Colonic mucosa (tissue), 4 donors: ENCODE measurements around the gene FGF3. TPM values are rescaled to one million over a fixed set of nuclear protein-coding genes. Genes with fewer than 3 reads are reported as not detected.

ENCODE experiments used
- DNase-seq: peaks from one replicate; pipeline ENCODE4 v3.0.0-alpha.2; 2020
- H3K27ac ChIP-seq: fragments of 200-600 bp; one replicate; pipeline ENCODE4 v1.8.0; 2021
- H3K27me3 ChIP-seq: fragments of 200-600 bp; one replicate; pipeline ENCODE4 v1.8.0; 2021
- H3K36me3 ChIP-seq: fragments of 200-600 bp; one replicate; pipeline ENCODE4 v1.8.0; 2021
- H3K4me1 ChIP-seq: fragments of 200-600 bp; one replicate; pipeline ENCODE4 v1.8.0; 2021; ENCODE audit warnings: mild to moderate bottlenecking
- H3K4me3 ChIP-seq: fragments of 200-600 bp; one replicate; pipeline ENCODE4 v1.8.0; 2021
- H3K9ac ChIP-seq, 2 donors: one replicate each; pipeline ENCODE4 v1.7.0; 2013; ENCODE audit warnings: control low read depth in 2 of 2, low read depth in 2 of 2, low read length in 2 of 2
- H3K9me3 ChIP-seq: fragments of 200-600 bp; one replicate; pipeline ENCODE4 v1.8.0; 2021
- intact Hi-C: fragments of 100-400 bp; cut with DNase I; formaldehyde crosslinking; loops from one replicate; pipeline ENCODE4 v1.14.1; 2022
- total RNA-seq, 2 donors: library from RNA; stranded (reverse); fragmentation: NEBNext Ultra II Directional in 1 of 2; extraction: Animal tissue kit (Norgen Biotek cat#: 25700) in 1 of 2; gene quantifications; one replicate each; pipeline ENCODE4 v1.2.1, GENCODE V29; 2021
- TF ChIP-seq, protein P1 (sequence below): fragments of 200-600 bp; IDR thresholded peaks from one replicate; pipeline ENCODE4 v1.8.0; 2022; ENCODE audit warnings: antibody characterized with exemption, mild to moderate bottlenecking
- donor health status: healthy.
- donor health status: DM: no; HTN: no; CAD: no.
- donor health status: DM: no; HTN: no; CAD: no.

FGF3 gene
- total RNA-seq, 2 donors from 2014 or later, result not detected

GRCh38 chr11:69825941-69826340, 6.7 kb upstream of the FGF3 start:
- Histone ChIP-seq H3K27ac (no peak overlapping the region), H3K4me1 (no peaks in the 10 kb centered on the region), H3K27me3 (no peaks in the 10 kb centered on the region), H3K9ac (no peak overlapping the region), H3K9me3 (no peaks in the 10 kb centered on the region), H3K36me3 (no peaks in the 10 kb centered on the region), H3K4me3 (no peak overlapping the region)
- no peak for DNase-seq
- intact Hi-C loops, result no loop called here
- TF ChIP-seq, protein P1, sequence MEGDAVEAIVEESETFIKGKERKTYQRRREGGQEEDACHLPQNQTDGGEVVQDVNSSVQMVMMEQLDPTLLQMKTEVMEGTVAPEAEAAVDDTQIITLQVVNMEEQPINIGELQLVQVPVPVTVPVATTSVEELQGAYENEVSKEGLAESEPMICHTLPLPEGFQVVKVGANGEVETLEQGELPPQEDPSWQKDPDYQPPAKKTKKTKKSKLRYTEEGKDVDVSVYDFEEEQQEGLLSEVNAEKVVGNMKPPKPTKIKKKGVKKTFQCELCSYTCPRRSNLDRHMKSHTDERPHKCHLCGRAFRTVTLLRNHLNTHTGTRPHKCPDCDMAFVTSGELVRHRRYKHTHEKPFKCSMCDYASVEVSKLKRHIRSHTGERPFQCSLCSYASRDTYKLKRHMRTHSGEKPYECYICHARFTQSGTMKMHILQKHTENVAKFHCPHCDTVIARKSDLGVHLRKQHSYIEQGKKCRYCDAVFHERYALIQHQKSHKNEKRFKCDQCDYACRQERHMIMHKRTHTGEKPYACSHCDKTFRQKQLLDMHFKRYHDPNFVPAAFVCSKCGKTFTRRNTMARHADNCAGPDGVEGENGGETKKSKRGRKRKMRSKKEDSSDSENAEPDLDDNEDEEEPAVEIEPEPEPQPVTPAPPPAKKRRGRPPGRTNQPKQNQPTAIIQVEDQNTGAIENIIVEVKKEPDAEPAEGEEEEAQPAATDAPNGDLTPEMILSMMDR, result no peak

DNA sequence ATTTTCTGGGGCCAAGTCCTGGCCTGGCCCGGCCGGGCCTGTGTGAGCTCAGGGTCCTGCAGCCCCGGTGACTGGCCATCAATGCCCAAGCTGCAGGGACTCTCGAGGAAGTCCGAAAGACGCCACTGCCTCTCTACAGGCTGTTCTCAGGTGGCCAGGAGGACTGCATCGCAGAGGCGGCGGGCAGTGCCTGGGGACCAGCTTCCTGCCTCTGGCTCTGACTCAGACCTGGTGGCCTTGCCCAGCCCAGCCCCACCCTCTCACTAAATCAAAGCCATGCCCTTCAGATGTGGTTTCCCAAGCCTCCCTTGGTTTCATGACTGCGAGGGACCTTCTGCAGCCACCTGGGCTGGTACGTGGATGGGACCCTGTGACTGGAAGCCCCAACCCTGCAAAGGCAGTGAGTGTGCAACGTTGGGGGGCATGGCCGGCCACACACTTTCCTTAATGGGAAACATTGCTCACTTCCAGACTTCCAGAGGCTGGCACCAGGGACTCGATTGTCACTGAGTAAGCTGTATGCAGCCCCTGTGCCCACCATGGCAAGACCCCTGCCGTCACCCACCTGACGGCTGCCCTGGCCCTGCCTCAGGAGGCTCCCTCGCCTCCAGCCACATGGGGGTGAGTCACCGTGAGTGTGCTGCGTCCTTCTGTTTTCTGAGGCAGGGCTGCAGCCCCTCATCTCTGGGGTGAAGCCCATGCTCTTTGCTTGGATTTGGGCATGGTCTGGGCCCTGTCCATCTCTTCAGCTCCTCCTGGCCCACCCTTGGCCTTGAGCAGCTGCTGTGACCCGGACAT, 6.0 kb upstream of the FGF3 start:
- peaks cover 6% of the 10 kb centered on the region for H3K27me3 ChIP-seq
- TF ChIP-seq, protein P1, result no peak

DNA sequence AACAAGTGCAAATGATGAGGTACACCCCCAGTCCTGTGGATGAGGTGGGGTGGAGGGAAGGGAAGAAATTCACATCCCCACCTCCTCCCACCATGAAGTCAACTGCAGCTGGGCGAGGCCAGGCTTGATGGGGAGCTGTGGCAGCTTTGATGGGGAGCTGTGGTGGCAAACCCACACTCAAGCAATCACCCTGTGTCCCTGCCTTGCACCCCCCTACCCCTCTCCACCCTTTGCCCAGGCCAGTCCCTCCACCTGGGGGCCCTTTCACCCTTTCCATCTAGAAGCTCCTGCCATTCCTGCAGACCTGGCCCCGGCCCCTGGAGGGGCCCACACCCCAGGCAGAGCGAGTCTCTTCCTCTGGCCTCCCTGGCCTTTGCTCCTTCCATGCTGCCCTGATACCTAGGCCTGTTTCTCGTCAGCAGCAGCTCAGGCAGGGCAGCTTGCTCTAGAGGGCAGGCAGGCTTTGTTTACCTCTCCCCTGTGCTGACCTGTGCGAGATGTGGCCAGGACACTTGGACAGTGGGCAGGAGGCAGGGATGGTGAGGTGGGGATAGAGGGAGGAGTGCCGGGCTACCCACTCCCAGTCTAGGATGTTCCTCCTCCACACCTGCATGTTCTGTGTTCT, 4.5 kb upstream of the FGF3 start:
- no peak overlapping the region for H3K27ac ChIP-seq

More for the DNA sequence above, 6.0 kb upstream of the FGF3 start:
- Histone ChIP-seq H3K4me3 (no peak overlapping the region), H3K9ac (no peak overlapping the region), H3K9me3 (no peaks in the 10 kb centered on the region), H3K4me1 (no peaks in the 10 kb centered on the region), H3K27ac (no peak overlapping the region), H3K36me3 (no peaks in the 10 kb centered on the region)
- DNase-seq, result peak; percentile 53
- intact Hi-C loops, result no loop called here

DNA sequence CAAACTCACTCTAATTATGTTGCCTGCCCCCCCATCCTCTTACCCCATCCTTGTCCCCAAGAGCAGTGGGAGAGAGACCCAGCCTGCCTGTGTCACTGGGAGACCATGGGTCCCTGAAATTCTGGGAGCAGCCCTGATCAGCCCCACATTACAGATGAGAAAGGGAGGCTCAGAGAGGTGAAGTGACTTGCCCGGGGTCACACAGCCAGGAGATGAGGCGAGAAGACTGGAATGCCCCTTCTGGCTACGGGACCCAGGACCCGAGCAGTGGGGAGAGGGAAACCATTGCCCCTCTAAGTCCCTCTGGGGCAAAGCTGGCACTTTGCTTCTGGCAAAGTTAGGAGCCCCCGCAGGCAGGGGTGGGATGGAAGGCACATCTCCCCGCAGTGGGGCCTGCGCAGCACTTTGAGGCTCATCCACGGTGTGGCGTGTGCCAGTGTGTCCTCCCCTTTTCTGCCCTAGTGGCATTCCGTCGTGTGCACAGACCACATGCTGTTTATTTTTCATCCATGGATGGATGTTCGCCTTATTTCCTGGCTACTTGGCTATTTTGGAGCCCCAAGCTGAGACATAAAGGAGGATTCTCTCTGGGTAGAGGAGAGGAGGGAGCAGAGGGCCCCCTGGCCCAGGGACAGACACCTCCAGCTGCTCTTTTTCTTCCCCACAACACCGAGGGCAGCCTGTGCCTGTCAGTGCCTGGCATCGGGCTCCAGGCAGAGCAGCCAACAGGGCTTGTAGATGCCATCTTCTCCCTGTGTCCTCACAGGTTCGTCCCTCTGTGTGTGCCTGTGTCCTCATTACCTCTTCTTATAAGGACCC, 3.7 kb upstream of the FGF3 start:
- Histone ChIP-seq H3K4me1 (no peaks in the 10 kb centered on the region), H3K36me3 (no peaks in the 10 kb centered on the region), H3K9me3 (no peaks in the 10 kb centered on the region), H3K9ac (no peak overlapping the region), H3K4me3 (no peak overlapping the region), H3K27me3 (peaks cover 30% of the 10 kb centered on the region), H3K27ac (no peak overlapping the region)
- intact Hi-C loops, result no loop called here
- TF ChIP-seq, protein P1, result no peak
- no peak for DNase-seq

More for the DNA sequence above, 4.5 kb upstream of the FGF3 start:
- no peak overlapping the region for H3K9ac ChIP-seq
- no peaks in the 10 kb centered on the region for H3K4me1 ChIP-seq
- intact Hi-C loops, result no loop called here
- no peak overlapping the region for H3K4me3 ChIP-seq
- H3K36me3 ChIP-seq, result no peaks in the 10 kb centered on the region
- DNase-seq, result no peak
- peaks cover 21% of the 10 kb centered on the region for H3K27me3 ChIP-seq
- TF ChIP-seq, protein P1, result no peak
- H3K9me3 ChIP-seq, result no peaks in the 10 kb centered on the region

GRCh38 chr11:69821511-69822040, 2.4 kb upstream of the FGF3 start:
- Histone ChIP-seq H3K4me3 (no peak overlapping the region), H3K9me3 (no peaks in the 10 kb centered on the region), H3K4me1 (no peaks in the 10 kb centered on the region), H3K27me3 (peaks cover 43% of the 10 kb centered on the region), H3K9ac (no peak overlapping the region), H3K27ac (no peak overlapping the region), H3K36me3 (no peaks in the 10 kb centered on the region)
- no peak for DNase-seq
- intact Hi-C loops, result no loop called here
- TF ChIP-seq, protein P1, result no peak
